ENCODE results near the gene TINCR. TPM values are rescaled to one million over a fixed set of nuclear protein-coding genes. Genes with fewer than 3 reads are reported as not detected.

TINCR gene
- total RNA-seq, 2 experiments from 2014 or later = 0.74 to 1.6 TPM

DNA sequence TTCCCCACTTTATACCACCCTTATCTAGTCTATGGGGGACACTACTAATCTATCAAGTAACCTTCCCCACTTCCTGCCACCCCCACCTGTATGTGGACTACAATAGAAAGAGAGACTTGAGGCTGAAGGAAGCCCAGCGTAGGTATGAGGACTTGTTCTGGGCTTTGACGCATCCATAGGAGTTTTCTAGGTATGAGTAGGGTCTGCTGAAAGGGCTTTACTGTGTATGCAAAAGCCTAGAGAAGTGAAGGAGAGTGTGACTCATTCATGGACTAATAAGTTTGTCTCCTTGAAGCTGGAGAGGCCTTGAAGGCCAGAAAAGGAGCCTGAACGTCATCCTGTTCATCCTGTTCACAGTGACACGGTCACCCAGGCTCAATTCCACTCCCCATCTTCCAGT, 21.8 kb downstream of the TINCR start:
- no peaks in the 10 kb centered on the region for H3K9me3 Mint-ChIP-seq
- H3K36me3 ChIP-seq (ENCODE audit: insufficient read depth, low read length) = no peaks in the 10 kb centered on the region
- DNase-seq = no peak
- no peak overlapping the region for H3K27ac Mint-ChIP-seq
- no peak overlapping the region for H3K4me3 Mint-ChIP-seq
- H3K27me3 Mint-ChIP-seq = peaks cover 13% of the 10 kb centered on the region
- no peaks in the 10 kb centered on the region for H3K9me3 ChIP-seq (ENCODE audit: control insufficient read depth in 1 of 2, insufficient read depth in 1 of 2, low read length in 2 of 2)
- ATAC-seq (ENCODE audit: poor library complexity) = no peak
- H3K4me1 Mint-ChIP-seq (ENCODE audit: low read depth) = no peaks in the 10 kb centered on the region
- no peaks in the 10 kb centered on the region for H3K36me3 Mint-ChIP-seq (ENCODE audit: low read depth)
- ChIA-PET POLR2A (no interaction called here), CTCF (no interaction called here)
- H3K4me3 ChIP-seq (ENCODE audit: low read length) = no peak overlapping the region
- no peaks in the 10 kb centered on the region for H3K4me1 ChIP-seq (ENCODE audit: insufficient read depth, low read length)
- H3K27me3 ChIP-seq (ENCODE audit: control insufficient read depth in 1 of 2, insufficient read depth in 2 of 2, low read length in 2 of 2) = no peaks in the 10 kb centered on the region
- intact Hi-C loops (cut with DNase I, micrococcal nuclease) = no loop called here
- H3K27ac ChIP-seq (ENCODE audit: low read depth in 1 of 2, low read length in 2 of 2) = no peak overlapping the region
- TF ChIP-seq, protein P1, sequence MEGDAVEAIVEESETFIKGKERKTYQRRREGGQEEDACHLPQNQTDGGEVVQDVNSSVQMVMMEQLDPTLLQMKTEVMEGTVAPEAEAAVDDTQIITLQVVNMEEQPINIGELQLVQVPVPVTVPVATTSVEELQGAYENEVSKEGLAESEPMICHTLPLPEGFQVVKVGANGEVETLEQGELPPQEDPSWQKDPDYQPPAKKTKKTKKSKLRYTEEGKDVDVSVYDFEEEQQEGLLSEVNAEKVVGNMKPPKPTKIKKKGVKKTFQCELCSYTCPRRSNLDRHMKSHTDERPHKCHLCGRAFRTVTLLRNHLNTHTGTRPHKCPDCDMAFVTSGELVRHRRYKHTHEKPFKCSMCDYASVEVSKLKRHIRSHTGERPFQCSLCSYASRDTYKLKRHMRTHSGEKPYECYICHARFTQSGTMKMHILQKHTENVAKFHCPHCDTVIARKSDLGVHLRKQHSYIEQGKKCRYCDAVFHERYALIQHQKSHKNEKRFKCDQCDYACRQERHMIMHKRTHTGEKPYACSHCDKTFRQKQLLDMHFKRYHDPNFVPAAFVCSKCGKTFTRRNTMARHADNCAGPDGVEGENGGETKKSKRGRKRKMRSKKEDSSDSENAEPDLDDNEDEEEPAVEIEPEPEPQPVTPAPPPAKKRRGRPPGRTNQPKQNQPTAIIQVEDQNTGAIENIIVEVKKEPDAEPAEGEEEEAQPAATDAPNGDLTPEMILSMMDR (IDR thresholded peaks at IDR 0.05) = no peak

DNA sequence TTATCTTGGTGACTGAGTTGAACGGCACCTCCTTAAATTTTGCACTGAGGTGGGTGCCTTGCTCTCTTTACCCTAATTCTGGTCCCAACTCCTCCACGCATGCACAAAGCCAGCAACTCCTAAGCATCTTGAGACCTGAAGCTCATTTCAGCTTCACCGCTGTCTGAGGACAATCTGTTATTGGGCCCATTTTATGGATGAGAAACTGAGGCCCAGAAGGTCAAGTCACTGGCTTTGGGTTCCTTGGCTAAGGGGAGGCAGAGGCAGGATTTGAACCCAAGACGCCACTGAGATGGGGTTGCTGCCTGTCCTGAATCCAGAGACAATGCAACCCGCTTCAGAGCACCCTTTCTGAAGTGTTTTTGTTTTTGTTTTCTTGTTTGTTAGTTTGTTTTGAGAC, 22.7 kb downstream of the TINCR start:
- Histone ChIP-seq H3K9me3 (ENCODE audit: control insufficient read depth in 1 of 2, insufficient read depth in 1 of 2, low read length in 2 of 2) (no peaks in the 10 kb centered on the region), H3K4me1 (ENCODE audit: insufficient read depth, low read length) (no peaks in the 10 kb centered on the region), H3K27ac (ENCODE audit: low read depth in 1 of 2, low read length in 2 of 2) (no peak overlapping the region), H3K4me3 (ENCODE audit: low read length) (no peak overlapping the region), H3K27me3 (ENCODE audit: control insufficient read depth in 1 of 2, insufficient read depth in 2 of 2, low read length in 2 of 2) (no peaks in the 10 kb centered on the region), H3K36me3 (ENCODE audit: insufficient read depth, low read length) (no peaks in the 10 kb centered on the region)
- intact Hi-C loops (cut with DNase I, micrococcal nuclease) = no loop called here
- Mint-ChIP-seq H3K36me3 (ENCODE audit: low read depth) (no peaks in the 10 kb centered on the region), H3K4me1 (ENCODE audit: low read depth) (no peaks in the 10 kb centered on the region), H3K27me3 (peaks cover 11% of the 10 kb centered on the region), H3K27ac (no peak overlapping the region), H3K4me3 (no peak overlapping the region), H3K9me3 (no peaks in the 10 kb centered on the region)
- TF ChIP-seq, protein P1 (IDR thresholded peaks at IDR 0.05) = no peak
- DNase-seq (no peak), ATAC-seq (ENCODE audit: poor library complexity) (no peak)
- POLR2A ChIA-PET = no interaction called here
- CTCF ChIA-PET = no interaction called here

GRCh38 chr19:5542665-5543064, 25.1 kb downstream of the TINCR start:
- Histone ChIP-seq H3K27me3 (ENCODE audit: control insufficient read depth in 1 of 2, insufficient read depth in 2 of 2, low read length in 2 of 2) (peaks cover 7 to 12% of the 10 kb centered on the region in 2 experiments), H3K36me3 (ENCODE audit: insufficient read depth, low read length) (no peaks in the 10 kb centered on the region), H3K4me1 (ENCODE audit: insufficient read depth, low read length) (no peaks in the 10 kb centered on the region), H3K27ac (ENCODE audit: low read depth in 1 of 2, low read length in 2 of 2) (no peak overlapping the region), H3K4me3 (ENCODE audit: low read length) (no peak overlapping the region), H3K9me3 (ENCODE audit: control insufficient read depth in 1 of 2, insufficient read depth in 1 of 2, low read length in 2 of 2) (peaks cover 0 to 13% of the 10 kb centered on the region in 2 experiments)
- ChIA-PET POLR2A (no interaction called here), CTCF (interaction anchor here (0.7 kb wide), 1 partner anchor 1301 kb away, joined by 3 read pairs; no protein-coding TSS in a partner anchor)
- Mint-ChIP-seq H3K9me3 (no peaks in the 10 kb centered on the region), H3K27ac (no peak overlapping the region), H3K4me1 (ENCODE audit: low read depth) (no peaks in the 10 kb centered on the region), H3K4me3 (no peak overlapping the region), H3K27me3 (peaks cover 11% of the 10 kb centered on the region), H3K36me3 (ENCODE audit: low read depth) (no peaks in the 10 kb centered on the region)
- intact Hi-C loops (cut with DNase I, micrococcal nuclease) = no loop called here
- DNase-seq (no peak), ATAC-seq (ENCODE audit: poor library complexity) (no peak)
- TF ChIP-seq, protein P1 (IDR thresholded peaks at IDR 0.05) = no peak

All from CD4-positive, alpha-beta T cell (primary cell).